Measurements from ENCODE around the gene MMS22L. TPM values are rescaled to one million over a fixed set of nuclear protein-coding genes. Genes with fewer than 3 reads are reported as not detected.
A peak's percentile ranks its signal among the peaks of the same experiment; 100 is the strongest.

The MMS22L gene
- total RNA-seq, 1 donor from 2014 or later: 7.2 TPM

GRCh38 chr6:97177905-97178304, 105.1 kb downstream of the MMS22L start:
- no peaks in the 10 kb centered on the region for H3K9me3 ChIP-seq (ENCODE audit: insufficient read depth, low read depth, low read length)
- no peak overlapping the region for H3K27ac ChIP-seq (ENCODE audit: low read depth, low read length)
- Mint-ChIP-seq H3K4me3 (ENCODE audit: unreplicated experiment) (no peak overlapping the region), H3K36me3 (ENCODE audit: low read depth, unreplicated experiment) (peaks cover 2% of the 10 kb centered on the region), H3K9me3 (ENCODE audit: unreplicated experiment) (peaks cover 2% of the 10 kb centered on the region), H3K27me3 (ENCODE audit: low read depth, unreplicated experiment) (no peaks in the 10 kb centered on the region), H3K27ac (ENCODE audit: unreplicated experiment) (peak overlapping the region; percentile 91), H3K4me1 (ENCODE audit: low read depth, unreplicated experiment) (peaks cover 25% of the 10 kb centered on the region)
- no peaks in the 10 kb centered on the region for H3K79me2 ChIP-seq (ENCODE audit: insufficient read depth, low read length)
- FAIRE-seq (no peak), DNase-seq (ENCODE audit: low read depth) (peak; percentile 76)
- H3K27me3 ChIP-seq (ENCODE audit: insufficient read depth, low read length): no peaks in the 10 kb centered on the region
- no peak overlapping the region for H3K4me2 ChIP-seq (ENCODE audit: low read length)
- H3K4me1 ChIP-seq (ENCODE audit: insufficient read depth, low read length): peaks cover 6% of the 10 kb centered on the region
- H2AFZ ChIP-seq (ENCODE audit: low read depth, low read length): no peak overlapping the region
- no peaks in the 10 kb centered on the region for H4K20me1 ChIP-seq (ENCODE audit: insufficient read depth, low read length)
- no peak for TF ChIP-seq CTCF (IDR thresholded peaks at IDR 0.05; ENCODE audit: insufficient read depth, low read depth, low read length)
- TF ChIP-seq EZH2 (IDR thresholded peaks at IDR 0.05; ENCODE audit: insufficient read depth, low read length): no peak
- no peak overlapping the region for H3K9ac ChIP-seq (ENCODE audit: low read length)
- no peak overlapping the region for H3K4me3 ChIP-seq (ENCODE audit: insufficient read depth, low read depth, low read length)
- no peaks in the 10 kb centered on the region for H3K36me3 ChIP-seq (ENCODE audit: insufficient read depth, low read length)

- H3K79me2 ChIP-seq (ENCODE audit: insufficient read depth, low read length): no peaks in the 10 kb centered on the region
- H3K4me2 ChIP-seq (ENCODE audit: low read length): no peak overlapping the region
- H3K9me3 Mint-ChIP-seq (ENCODE audit: unreplicated experiment): peaks cover 2% of the 10 kb centered on the region
- H3K4me3 Mint-ChIP-seq (ENCODE audit: unreplicated experiment): no peak overlapping the region
- H2AFZ ChIP-seq (ENCODE audit: low read depth, low read length): no peak overlapping the region
- no peak for TF ChIP-seq CTCF (IDR thresholded peaks at IDR 0.05; ENCODE audit: insufficient read depth, low read depth, low read length)
- no peak for TF ChIP-seq EZH2 (IDR thresholded peaks at IDR 0.05; ENCODE audit: insufficient read depth, low read length)
- no peak overlapping the region for H3K27ac ChIP-seq (ENCODE audit: low read depth, low read length)
- no peak overlapping the region for H3K9ac ChIP-seq (ENCODE audit: low read length)
- H3K27ac Mint-ChIP-seq (ENCODE audit: unreplicated experiment): peak overlapping the region; percentile 50
- no peaks in the 10 kb centered on the region for H3K27me3 ChIP-seq (ENCODE audit: insufficient read depth, low read length)
- H3K4me3 ChIP-seq (ENCODE audit: insufficient read depth, low read depth, low read length): no peak overlapping the region
- H3K27me3 Mint-ChIP-seq (ENCODE audit: low read depth, unreplicated experiment): no peaks in the 10 kb centered on the region
- H3K36me3 ChIP-seq (ENCODE audit: insufficient read depth, low read length): no peaks in the 10 kb centered on the region
- H3K9me3 ChIP-seq (ENCODE audit: insufficient read depth, low read depth, low read length): no peaks in the 10 kb centered on the region
- peaks cover 6% of the 10 kb centered on the region for H3K4me1 ChIP-seq (ENCODE audit: insufficient read depth, low read length)
- peaks cover 24% of the 10 kb centered on the region for H3K4me1 Mint-ChIP-seq (ENCODE audit: low read depth, unreplicated experiment)
- peaks cover 2% of the 10 kb centered on the region for H3K36me3 Mint-ChIP-seq (ENCODE audit: low read depth, unreplicated experiment)
- peak; percentile 36 for DNase-seq (ENCODE audit: low read depth)
- FAIRE-seq: no peak
- H4K20me1 ChIP-seq (ENCODE audit: insufficient read depth, low read length): no peaks in the 10 kb centered on the region
Observed at GRCh38 chr6:97176468-97176867, 106.5 kb downstream of the MMS22L start.

- Histone ChIP-seq H3K27me3 (ENCODE audit: insufficient read depth, low read length) (no peaks in the 10 kb centered on the region), H3K4me1 (ENCODE audit: insufficient read depth, low read length) (peaks cover 6% of the 10 kb centered on the region), H3K27ac (ENCODE audit: low read depth, low read length) (no peak overlapping the region), H3K79me2 (ENCODE audit: insufficient read depth, low read length) (no peaks in the 10 kb centered on the region), H4K20me1 (ENCODE audit: insufficient read depth, low read length) (no peaks in the 10 kb centered on the region), H2AFZ (ENCODE audit: low read depth, low read length) (no peak overlapping the region), H3K9me3 (ENCODE audit: insufficient read depth, low read depth, low read length) (no peaks in the 10 kb centered on the region), H3K4me2 (ENCODE audit: low read length) (no peak overlapping the region), H3K4me3 (ENCODE audit: insufficient read depth, low read depth, low read length) (no peak overlapping the region), H3K36me3 (ENCODE audit: insufficient read depth, low read length) (no peaks in the 10 kb centered on the region), H3K9ac (ENCODE audit: low read length) (no peak overlapping the region)
- H3K9me3 Mint-ChIP-seq (ENCODE audit: unreplicated experiment): peaks cover 2% of the 10 kb centered on the region
- TF ChIP-seq EZH2 (IDR thresholded peaks at IDR 0.05; ENCODE audit: insufficient read depth, low read length): no peak
- H3K36me3 Mint-ChIP-seq (ENCODE audit: low read depth, unreplicated experiment): peaks cover 2% of the 10 kb centered on the region
- DNase-seq (ENCODE audit: low read depth) (peak; percentile 31), FAIRE-seq (peak; percentile 39)
- no peak overlapping the region for H3K4me3 Mint-ChIP-seq (ENCODE audit: unreplicated experiment)
- H3K27me3 Mint-ChIP-seq (ENCODE audit: low read depth, unreplicated experiment): no peaks in the 10 kb centered on the region
- no peak overlapping the region for H3K27ac Mint-ChIP-seq (ENCODE audit: unreplicated experiment)
- H3K4me1 Mint-ChIP-seq (ENCODE audit: low read depth, unreplicated experiment): peaks cover 20% of the 10 kb centered on the region
Observed at GRCh38 chr6:97175806-97176205, 107.2 kb downstream of the MMS22L start.
